K562 (cell line): ENCODE data around the gene BST1. TPM values are rescaled to one million over a fixed set of nuclear protein-coding genes. Genes with fewer than 3 reads are reported as not detected.
A peak's percentile ranks its signal among the peaks of the same experiment; 100 is the strongest.

Source experiments
- MIER1 ChIP-seq: fragments of 450-650 bp; IDR thresholded peaks from 2 replicates; pipeline ENCODE4 v1.6.1; 2016; ENCODE audit warnings: antibody characterized with exemption, mild to moderate bottlenecking, low read depth
- SREBF1 ChIP-seq: fragments of 150-350 bp; IDR thresholded peaks from 2 replicates; pipeline ENCODE4 v1.6.1; 2014; ENCODE audit warnings: antibody characterized with exemption, low read depth, low read length, borderline replicate concordance
- ZBTB49 ChIP-seq: sonication (generic); formaldehyde crosslinking; IDR thresholded peaks from 2 replicates; pipeline ENCODE4 v1.8.0; 2022; ENCODE audit warnings: missing genetic modification reagents, mild to moderate bottlenecking, borderline replicate concordance
- ZNF134 ChIP-seq: fragments of 250-450 bp; sonication (Bioruptor Pico); conservative IDR thresholded peaks from 2 replicates; pipeline ENCODE4 v1.4.0; 2020
- polyA plus RNA-seq, 8 experiments: library from polyadenylated mRNA; depleted of rRNA in 4 of 8; stranded (reverse) in 5 of 8; unstranded in 3 of 8; fragments of >200 nt; fragmentation: Nextera tagmentation in 2 of 8; fragmentation: Illumina TruSeq in 1 of 8; extraction: Ambion mirVana in 2 of 8; extraction: Trizol in 1 of 8; gene quantifications; 2 replicates each; pipeline versions ENCODE4 v1.2.1 to v1.2.3, GENCODE V29; 2011 to 2014; ENCODE audit warnings: inconsistent platforms in 1 of 8, missing spikeins in 1 of 8
- total RNA-seq, 7 experiments: library from RNA; depleted of rRNA in 6 of 7; stranded (reverse); fragments of >200 nt in 6 of 7; fragmentation: Illumina TruSeq in 2 of 7; extraction: Trizol in 2 of 7; gene quantifications; 2 replicates each; pipeline versions ENCODE4 v1.2.1 to v1.2.3, GENCODE V29; 2011 to 2021; ENCODE audit warnings: low replicate concordance in 1 of 7

Gene BST1
- total and polyA plus RNA-seq, 9 of the 15 experiments (the other 6 are each of a cell fraction or from before 2014, with no cell fraction given): 0.04 to 0.38 (median 0.07) TPM; not detected in 6

- TF ChIP-seq ZBTB49 (CRISPR knock-in tag) (no peak), SREBF1 (no peak), MIER1 (no peak), ZNF134 (CRISPR knock-in tag) (peak; percentile 91)
Observed at GRCh38 chr4:15781427-15782095, 78.7 kb downstream of the BST1 start (continued).

Other genes with a start within 250 kb of the BST1 start
- gene CC2D2A, start 233.2 kb upstream of the BST1 start, total RNA-seq (2014; rRNA removed): 1.6 and 2.5 TPM in 2 replicates
- gene CC2D2A, start 233.2 kb upstream of the BST1 start, total RNA-seq (2014; rRNA removed; fragmentation: Illumina TruSeq; extraction: Trizol): 1.6 TPM in 2 replicates
- gene CC2D2A, start 233.2 kb upstream of the BST1 start, total RNA-seq (2015; rRNA removed; fragmentation: Illumina TruSeq; extraction: Trizol): 1.8 and 2.1 TPM in 2 replicates
- 1.7 TPM in 2 replicates for gene CC2D2A, start 233.2 kb upstream of the BST1 start, total RNA-seq (2021)
- 0.15 and 0.36 TPM in 2 replicates for gene CC2D2A, start 233.2 kb upstream of the BST1 start, polyA plus RNA-seq (2011; rRNA removed)
- 1.6 and 2.8 TPM in 2 replicates for gene CC2D2A, start 233.2 kb upstream of the BST1 start, polyA plus RNA-seq (2014; fragmentation: Illumina TruSeq; extraction: Trizol)
- gene CC2D2A, start 233.2 kb upstream of the BST1 start, polyA plus RNA-seq (2014; fragmentation: Nextera tagmentation; extraction: Ambion mirVana): 1 to 10 TPM; 1.1 to 1.7 TPM
- gene CC2D2A, start 233.2 kb upstream of the BST1 start, polyA plus RNA-seq (2014; rRNA removed): 1.0 and 2.0 TPM in 2 replicates
- 32.1 and 37.9 TPM in 2 replicates for gene FBXL5, start 47.7 kb upstream of the BST1 start, total RNA-seq (2014; rRNA removed)
- gene FBXL5, start 47.7 kb upstream of the BST1 start, total RNA-seq (2014; rRNA removed; fragmentation: Illumina TruSeq; extraction: Trizol): 25.3 and 27.9 TPM in 2 replicates
- 29.0 and 35.2 TPM in 2 replicates for gene FBXL5, start 47.7 kb upstream of the BST1 start, total RNA-seq (2015; rRNA removed; fragmentation: Illumina TruSeq; extraction: Trizol)
- gene FBXL5, start 47.7 kb upstream of the BST1 start, total RNA-seq (2021): 22.1 and 23.5 TPM in 2 replicates
- gene FBXL5, start 47.7 kb upstream of the BST1 start, polyA plus RNA-seq (2011; rRNA removed): 24.3 and 26.5 TPM in 2 replicates
- 13.2 and 15.9 TPM in 2 replicates for gene FBXL5, start 47.7 kb upstream of the BST1 start, polyA plus RNA-seq (2014; fragmentation: Illumina TruSeq; extraction: Trizol)
- gene FBXL5, start 47.7 kb upstream of the BST1 start, polyA plus RNA-seq (2014; fragmentation: Nextera tagmentation; extraction: Ambion mirVana): 10 to 100 TPM in 1 of 2 experiments, 1 to 10 TPM in 1; 6.0 to 10.8 TPM
- 15.5 and 28.9 TPM in 2 replicates for gene FBXL5, start 47.7 kb upstream of the BST1 start, polyA plus RNA-seq (2014; rRNA removed)
- gene FAM200B, start 21.2 kb upstream of the BST1 start, total RNA-seq (2014; rRNA removed): 17.4 and 21.3 TPM in 2 replicates
- gene FAM200B, start 21.2 kb upstream of the BST1 start, total RNA-seq (2014; rRNA removed; fragmentation: Illumina TruSeq; extraction: Trizol): 25.5 and 31.8 TPM in 2 replicates
- gene FAM200B, start 21.2 kb upstream of the BST1 start, total RNA-seq (2015; rRNA removed; fragmentation: Illumina TruSeq; extraction: Trizol): 33.4 and 36.3 TPM in 2 replicates
- 23.2 and 25.4 TPM in 2 replicates for gene FAM200B, start 21.2 kb upstream of the BST1 start, total RNA-seq (2021)
- 21.9 and 22.6 TPM in 2 replicates for gene FAM200B, start 21.2 kb upstream of the BST1 start, polyA plus RNA-seq (2011; rRNA removed)
- 39.1 and 48.0 TPM in 2 replicates for gene FAM200B, start 21.2 kb upstream of the BST1 start, polyA plus RNA-seq (2014; fragmentation: Illumina TruSeq; extraction: Trizol)
- 10 to 100 TPM; 23.2 to 27.6 TPM for gene FAM200B, start 21.2 kb upstream of the BST1 start, polyA plus RNA-seq (2014; fragmentation: Nextera tagmentation; extraction: Ambion mirVana)
- gene FAM200B, start 21.2 kb upstream of the BST1 start, polyA plus RNA-seq (2014; rRNA removed): 23.3 and 30.3 TPM in 2 replicates
- gene CD38, start 75.3 kb downstream of the BST1 start, total RNA-seq (2014; rRNA removed): 0.12 TPM in 1 of 2 replicates, not detected in the other
- gene CD38, start 75.3 kb downstream of the BST1 start, total RNA-seq (2014; rRNA removed; fragmentation: Illumina TruSeq; extraction: Trizol): not detected in 2 replicates
- gene CD38, start 75.3 kb downstream of the BST1 start, total RNA-seq (2015; rRNA removed; fragmentation: Illumina TruSeq; extraction: Trizol): 0.04 TPM in 1 of 2 replicates, not detected in the other
- 0.04 TPM in 1 of 2 replicates, not detected in the other for gene CD38, start 75.3 kb downstream of the BST1 start, total RNA-seq (2021)
- 0.01 and 0.04 TPM in 2 replicates for gene CD38, start 75.3 kb downstream of the BST1 start, polyA plus RNA-seq (2011; rRNA removed)
- not detected in 2 replicates for gene CD38, start 75.3 kb downstream of the BST1 start, polyA plus RNA-seq (2014; fragmentation: Illumina TruSeq; extraction: Trizol)
- under 1 TPM in 1 of 2 experiments, not detected in 1; 0.06 TPM for gene CD38, start 75.3 kb downstream of the BST1 start, polyA plus RNA-seq (2014; fragmentation: Nextera tagmentation; extraction: Ambion mirVana)
- not detected in 2 replicates for gene CD38, start 75.3 kb downstream of the BST1 start, polyA plus RNA-seq (2014; rRNA removed)
- not detected in 2 replicates for gene FGFBP1, start 235.7 kb downstream of the BST1 start, total RNA-seq (2014; rRNA removed)
- gene FGFBP1, start 235.7 kb downstream of the BST1 start, total RNA-seq (2014; rRNA removed; fragmentation: Illumina TruSeq; extraction: Trizol): not detected in 2 replicates
- gene FGFBP1, start 235.7 kb downstream of the BST1 start, total RNA-seq (2015; rRNA removed; fragmentation: Illumina TruSeq; extraction: Trizol): not detected in 2 replicates
- not detected in 2 replicates for gene FGFBP1, start 235.7 kb downstream of the BST1 start, total RNA-seq (2021)
- not detected in 2 replicates for gene FGFBP1, start 235.7 kb downstream of the BST1 start, polyA plus RNA-seq (2011; rRNA removed)
- not detected in 2 replicates for gene FGFBP1, start 235.7 kb downstream of the BST1 start, polyA plus RNA-seq (2014; fragmentation: Illumina TruSeq; extraction: Trizol)
- not detected for gene FGFBP1, start 235.7 kb downstream of the BST1 start, polyA plus RNA-seq (2014; fragmentation: Nextera tagmentation; extraction: Ambion mirVana)
- not detected in 2 replicates for gene FGFBP1, start 235.7 kb downstream of the BST1 start, polyA plus RNA-seq (2014; rRNA removed)